SK-N-SH (cell line): ENCODE results near the gene LRRC8C.

Experiments
- CTCF ChIP-seq: fragments of 200-600 bp; sonication (generic); IDR thresholded peaks from 2 replicates; pipeline ENCODE4 v1.6.1; 2017; ENCODE audit warnings: antibody characterized with exemption, mild to moderate bottlenecking, moderate library complexity
- RXRA ChIP-seq: IDR thresholded peaks from 2 replicates; pipeline ENCODE4 v1.4.0; 2012; ENCODE audit warnings: low read depth, mild to moderate bottlenecking, borderline replicate concordance

- TF ChIP-seq RXRA, result no peak
- TF ChIP-seq CTCF, result no peak
Measured at GRCh38 chr1:89698020-89698560, 65.2 kb downstream of the LRRC8C start.
